ENCODE data around the gene CDK8. TPM values are rescaled to one million over a fixed set of nuclear protein-coding genes. Genes with fewer than 3 reads are reported as not detected.

CDK8 gene
- total RNA-seq: 19.7 and 20.5 TPM in 2 replicates
- polyA plus RNA-seq: 17.7 and 18.3 TPM in 2 replicates
- polyA plus RNA-seq (2012): 9.9 TPM in 2 replicates
- 9.5 and 33.1 TPM in 2 replicates for polyA minus RNA-seq (ENCODE audit: low replicate concordance)

- H3K36me3 ChIP-seq (ENCODE audit: control insufficient read depth, insufficient read depth, low read length): no peaks in the 10 kb centered on the region
- no peaks in the 10 kb centered on the region for H3K9me3 ChIP-seq (ENCODE audit: control insufficient read depth, insufficient read depth, low read depth, low read length)
- H3K79me2 ChIP-seq (ENCODE audit: control insufficient read depth, insufficient read depth, low read length): peaks cover 34% of the 10 kb centered on the region
- peak within 1 kb of the TSS; percentile 69 for H3K9ac ChIP-seq (ENCODE audit: insufficient read depth, low read length)
- H3K4me3 ChIP-seq (replicated peaks in 1 of 4; ENCODE audit: control extremely low read depth in 1 of 4, insufficient read depth in 1 of 4, low read depth in 3 of 4, low read length in 4 of 4): peak within 1 kb of the TSS; percentile 76 to 90 (median 84)
- TF ChIP-seq EZH2 (IDR thresholded peaks at IDR 0.05; ENCODE audit: low read length, missing control alignments) (no peak), CTCF (conservative IDR thresholded peaks at IDR 0.05 in 1 of 2, IDR thresholded peaks at IDR 0.05 in 1 of 2; ENCODE audit: low read depth in 1 of 2, low read length in 2 of 2) (no peak)
- H3K4me2 ChIP-seq (ENCODE audit: extremely low read depth, insufficient read depth, low read length): peak within 1 kb of the TSS; percentile 98
- peaks cover 8% of the 10 kb centered on the region for H3K27me3 ChIP-seq (ENCODE audit: control insufficient read depth, insufficient read depth, low read length)
- H3K4me1 ChIP-seq (ENCODE audit: control insufficient read depth, extremely low read depth, insufficient read depth, low read length): peaks cover 2% of the 10 kb centered on the region
- DNase-seq (ENCODE audit: low read depth in 2 of 2): peak; percentile 93 to 95
- no peaks in the 10 kb centered on the region for H4K20me1 ChIP-seq (ENCODE audit: control insufficient read depth, extremely low read depth, insufficient read depth, low read length)
- peak within 1 kb of the TSS; percentile 83 for H3K27ac ChIP-seq (ENCODE audit: insufficient read depth, low read length)
- H2AFZ ChIP-seq (ENCODE audit: low read length): peak within 1 kb of the TSS; percentile 98
Measured at GRCh38 chr13:26253787-26254582, at the start of gene CDK8. Gene CDK8 (plus strand): TSS chr13:26254129. CDS start chr13:26254642, 513 bp downstream.

DNA sequence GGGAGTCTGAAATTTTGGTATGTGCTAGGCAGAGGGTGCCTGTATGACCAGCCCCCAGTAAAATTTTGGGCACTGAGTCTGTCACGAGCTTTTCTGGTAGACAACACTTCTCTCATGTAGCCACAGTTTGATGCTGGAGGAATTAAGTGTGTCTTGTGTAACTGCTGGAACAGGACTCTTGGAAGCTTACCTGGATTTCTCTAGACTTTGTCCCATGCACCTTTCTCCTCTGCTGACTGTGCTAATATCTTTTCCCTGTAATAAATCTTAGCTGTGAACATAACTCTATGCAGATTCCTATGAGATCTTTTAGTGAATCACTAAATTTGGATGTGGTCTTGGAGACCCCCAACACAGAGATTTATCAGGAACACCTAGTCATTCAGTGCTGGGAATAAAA is 45.6 kb upstream of the CDK8 start:
- no peaks in the 10 kb centered on the region for H3K4me1 ChIP-seq (ENCODE audit: control insufficient read depth, extremely low read depth, insufficient read depth, low read length)
- H3K27me3 ChIP-seq (ENCODE audit: control insufficient read depth, insufficient read depth, low read length): no peaks in the 10 kb centered on the region
- H3K9me3 ChIP-seq (ENCODE audit: control insufficient read depth, insufficient read depth, low read depth, low read length): no peaks in the 10 kb centered on the region
- H3K9ac ChIP-seq (ENCODE audit: insufficient read depth, low read length): no peak overlapping the region
- H3K4me3 ChIP-seq (replicated peaks in 1 of 4; ENCODE audit: control extremely low read depth in 1 of 4, insufficient read depth in 1 of 4, low read depth in 3 of 4, low read length in 4 of 4): no peak overlapping the region
- DNase-seq (ENCODE audit: low read depth in 2 of 2): no peak
- no peak overlapping the region for H3K4me2 ChIP-seq (ENCODE audit: extremely low read depth, insufficient read depth, low read length)
- H4K20me1 ChIP-seq (ENCODE audit: control insufficient read depth, extremely low read depth, insufficient read depth, low read length): no peaks in the 10 kb centered on the region
- TF ChIP-seq CTCF (conservative IDR thresholded peaks at IDR 0.05 in 1 of 2, IDR thresholded peaks at IDR 0.05 in 1 of 2; ENCODE audit: low read depth in 1 of 2, low read length in 2 of 2) (no peak), EZH2 (IDR thresholded peaks at IDR 0.05; ENCODE audit: low read length, missing control alignments) (no peak)
- no peaks in the 10 kb centered on the region for H3K79me2 ChIP-seq (ENCODE audit: control insufficient read depth, insufficient read depth, low read length)
- H3K36me3 ChIP-seq (ENCODE audit: control insufficient read depth, insufficient read depth, low read length): no peaks in the 10 kb centered on the region
- no peak overlapping the region for H2AFZ ChIP-seq (ENCODE audit: low read length)
- H3K27ac ChIP-seq (ENCODE audit: insufficient read depth, low read length): no peak overlapping the region

DNA sequence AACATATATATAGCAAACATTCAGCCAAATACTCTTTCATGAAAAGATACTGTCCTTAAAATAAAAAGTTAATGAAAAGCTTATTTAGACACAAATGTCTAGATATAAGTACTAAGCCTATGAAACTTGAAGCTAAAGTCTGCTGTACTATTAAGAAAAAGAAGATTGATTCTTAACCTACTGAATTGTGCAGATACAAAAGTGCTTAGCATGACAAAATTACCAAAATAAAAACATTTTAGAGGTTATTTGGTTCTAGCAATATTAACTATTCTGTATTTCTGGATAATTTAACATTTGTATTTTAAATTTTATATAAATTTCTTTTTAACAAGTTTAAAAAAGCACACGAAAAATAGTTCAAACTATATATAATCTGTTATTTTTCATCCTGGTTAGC is 40.6 kb upstream of the CDK8 start:
- peaks cover 7% of the 10 kb centered on the region for H3K36me3 ChIP-seq (ENCODE audit: control insufficient read depth, insufficient read depth, low read length)

More for the DNA sequence above, 40.6 kb upstream of the CDK8 start:
- Histone ChIP-seq H3K27me3 (ENCODE audit: control insufficient read depth, insufficient read depth, low read length) (no peaks in the 10 kb centered on the region), H2AFZ (ENCODE audit: low read length) (no peak overlapping the region), H3K9me3 (ENCODE audit: control insufficient read depth, insufficient read depth, low read depth, low read length) (no peaks in the 10 kb centered on the region), H3K4me3 (replicated peaks in 1 of 4; ENCODE audit: control extremely low read depth in 1 of 4, insufficient read depth in 1 of 4, low read depth in 3 of 4, low read length in 4 of 4) (no peak overlapping the region), H3K9ac (ENCODE audit: insufficient read depth, low read length) (no peak overlapping the region), H3K4me2 (ENCODE audit: extremely low read depth, insufficient read depth, low read length) (no peak overlapping the region), H3K4me1 (ENCODE audit: control insufficient read depth, extremely low read depth, insufficient read depth, low read length) (no peaks in the 10 kb centered on the region), H4K20me1 (ENCODE audit: control insufficient read depth, extremely low read depth, insufficient read depth, low read length) (no peaks in the 10 kb centered on the region), H3K79me2 (ENCODE audit: control insufficient read depth, insufficient read depth, low read length) (no peaks in the 10 kb centered on the region), H3K27ac (ENCODE audit: insufficient read depth, low read length) (no peak overlapping the region)
- DNase-seq (ENCODE audit: low read depth in 2 of 2): no peak
- TF ChIP-seq EZH2 (IDR thresholded peaks at IDR 0.05; ENCODE audit: low read length, missing control alignments) (no peak), CTCF (conservative IDR thresholded peaks at IDR 0.05 in 1 of 2, IDR thresholded peaks at IDR 0.05 in 1 of 2; ENCODE audit: low read depth in 1 of 2, low read length in 2 of 2) (no peak)
